Endothelial cell of umbilical vein (primary cell): ENCODE data around the gene FLT3. TPM values are rescaled to one million over a fixed set of nuclear protein-coding genes. Genes with fewer than 3 reads are reported as not detected.
"Not testable (repeated sequence)": the region's sequence is repeated elsewhere in the genome, so short reads cannot be mapped to it uniquely, and the experiment has no call there.

Experiments
- BruUV-seq: library from RNA; stranded (reverse); fragments of 400-500 nt; replicated peaks from 2 replicates; lab custom pipeline; 2021; lab: Mats Ljungman, UMichigan
- CTCF ChIA-PET: fragments of 300-600, 350-600 bp; sonication (Branson Sonifier 250); formaldehyde crosslinking; loops from one replicate; lab custom pipeline; 2021; ENCODE audit warnings: antibody characterized with exemption, inconsistent platforms; lab: Charles Lee
- POLR2A ChIA-PET: fragments of 300-600, 350-600 bp; sonication (Branson Sonifier 250); formaldehyde crosslinking; loops from one replicate; lab custom pipeline; 2021; ENCODE audit warnings: antibody characterized with exemption, inconsistent platforms; lab: Charles Lee
- DNase-seq: peaks from one replicate; pipeline ENCODE4 v3.0.0-alpha.2; 2011; ENCODE audit warnings: low read depth, low spot score
- FAIRE-seq: peaks from 2 replicates; lab custom pipeline; 2011; peaks lifted over from hg19 to GRCh38; lab: Jason Lieb, UNC
- H2AFZ ChIP-seq: 2 replicates; pipeline ENCODE4 v1.6.0; 2012; ENCODE audit warnings: low read depth, low read length, control low read depth, inconsistent platforms
- H3K27ac ChIP-seq: 2 replicates; pipeline ENCODE4 v1.5.1; 2011; ENCODE audit warnings: low read depth, mild to moderate bottlenecking, control low read depth, low read length, moderate library complexity; ENCODE audit not compliant: insufficient read depth
- H3K27me3 ChIP-seq, 2 experiments: 2 replicates each; pipeline versions ENCODE4 v1.6.0 to v1.6.1; 2011; ENCODE audit warnings: low read length in 2 of 2, mixed read lengths in 1 of 2; ENCODE audit not compliant: control insufficient read depth in 2 of 2, insufficient read depth in 2 of 2
- H3K36me3 ChIP-seq, 2 experiments: 2 replicates in 1 of 2; 3 replicates in 1 of 2; pipeline ENCODE4 v1.5.1; 2011; ENCODE audit warnings: low read length in 2 of 2, mild to moderate bottlenecking in 1 of 2, moderate library complexity in 1 of 2; ENCODE audit not compliant: control insufficient read depth in 2 of 2, insufficient read depth in 2 of 2; ENCODE audit errors: extremely low read depth in 1 of 2
- H3K4me1 ChIP-seq: 3 replicates; pipeline ENCODE4 v1.5.1; 2011; ENCODE audit warnings: mild to moderate bottlenecking, low read length; ENCODE audit not compliant: control insufficient read depth, insufficient read depth; ENCODE audit errors: extremely low read depth
- H3K4me2 ChIP-seq: 2 replicates; pipeline ENCODE4 v1.6.1; 2011; ENCODE audit warnings: low read length, control low read depth, mixed read lengths; ENCODE audit not compliant: insufficient read depth
- H3K4me3 ChIP-seq, 3 experiments: fragments of 200-600 bp in 1 of 3; sonication (generic), shearing (Covaris generic) in 1 of 3; replicated peaks in 1 of 3; 2 replicates each; pipeline ENCODE4 v1.5.1; 2011 to 2016; ENCODE audit warnings: control low read depth in 3 of 3, low read length in 3 of 3, mild to moderate bottlenecking in 2 of 3, inconsistent platforms in 1 of 3, low read depth in 1 of 3, moderate library complexity in 1 of 3; ENCODE audit not compliant: insufficient read depth in 1 of 3
- H3K79me2 ChIP-seq: 2 replicates; pipeline ENCODE4 v1.6.0; 2012; ENCODE audit warnings: low read length, inconsistent platforms; ENCODE audit not compliant: control insufficient read depth, insufficient read depth
- H3K9ac ChIP-seq: replicated peaks from 2 replicates; pipeline ENCODE3; 2011; ENCODE audit warnings: low read length, control low read depth; ENCODE audit not compliant: insufficient read depth; ENCODE audit errors: extremely low read depth
- H3K9me1 ChIP-seq: replicated peaks from 3 replicates; pipeline ENCODE4 v1.6.0; 2011; ENCODE audit warnings: mild to moderate bottlenecking, low read length; ENCODE audit not compliant: control insufficient read depth, insufficient read depth; ENCODE audit errors: extremely low read depth
- H3K9me3 ChIP-seq: replicated peaks from 2 replicates; pipeline ENCODE4 v1.5.1; 2012; ENCODE audit warnings: low read length, inconsistent platforms; ENCODE audit not compliant: control insufficient read depth, insufficient read depth
- H4K20me1 ChIP-seq: replicated peaks from 2 replicates; pipeline ENCODE3; 2011; ENCODE audit warnings: mild to moderate bottlenecking, low read length; ENCODE audit not compliant: control insufficient read depth, insufficient read depth; ENCODE audit errors: extremely low read depth
- CTCF ChIP-seq, 2 donors: IDR thresholded peaks; 1 replicate in 1 of 2; 2 replicates in 1 of 2; pipeline ENCODE4 v1.5.1; 2011; ENCODE audit warnings: low read length in 2 of 2, mild to moderate bottlenecking in 2 of 2, moderate library complexity in 2 of 2, control low read depth in 1 of 2, inconsistent platforms in 1 of 2, low read depth in 1 of 2; ENCODE audit not compliant: insufficient read depth in 1 of 2; ENCODE audit errors: extremely low read depth in 1 of 2
- EZH2 ChIP-seq: IDR thresholded peaks from 2 replicates; pipeline ENCODE4 v1.6.1; 2012; ENCODE audit warnings: borderline replicate concordance, low read depth, mild to moderate bottlenecking, moderate library complexity, low read length, inconsistent platforms; ENCODE audit not compliant: severe bottlenecking
- FOS ChIP-seq: IDR thresholded peaks from 2 replicates; pipeline ENCODE4 v1.6.1; 2011; ENCODE audit warnings: mild to moderate bottlenecking, low read length, moderate library complexity, borderline replicate concordance; ENCODE audit not compliant: insufficient read depth
- GATA2 ChIP-seq: IDR thresholded peaks from 2 replicates; pipeline ENCODE4 v1.7.0; 2011; ENCODE audit warnings: low read depth, mild to moderate bottlenecking, moderate library complexity, mixed read lengths, low read length; ENCODE audit not compliant: insufficient read length, insufficient read depth
- JUN ChIP-seq: IDR thresholded peaks from 2 replicates; pipeline ENCODE4 v1.6.1; 2011; ENCODE audit warnings: borderline replicate concordance, low read depth; ENCODE audit not compliant: insufficient read length, insufficient read depth
- MAX ChIP-seq: IDR thresholded peaks from 2 replicates; pipeline ENCODE4 v1.6.1; 2011; ENCODE audit not compliant: insufficient read depth, insufficient read length
- MYC ChIP-seq: IDR thresholded peaks from one replicate; pipeline ENCODE4 v1.6.1; 2011; ENCODE audit warnings: mild to moderate bottlenecking, low read depth, low read length
- POLR2A ChIP-seq: IDR thresholded peaks from 2 replicates; pipeline ENCODE4 v1.6.1; 2012; ENCODE audit warnings: low read depth, mild to moderate bottlenecking, control low read depth, low read length
- POLR2AphosphoS5 ChIP-seq: IDR thresholded peaks from 2 replicates; pipeline ENCODE4 v1.6.1; 2012; ENCODE audit warnings: low read depth, mild to moderate bottlenecking, control low read depth, low read length, moderate library complexity; ENCODE audit not compliant: insufficient read depth
- dilution Hi-C: fragments of 300-500 bp; cut with MboI; formaldehyde crosslinking; loops from one replicate; pipeline ENCODE4 v1.15.0; 2019; ENCODE audit warnings: low sequenced_read_pairs; ENCODE audit not compliant: extremely low pct_ligation_motif_present
- intact Hi-C: fragments of 100-400 bp; cut with micrococcal nuclease; formaldehyde crosslinking; loops from one replicate; pipeline ENCODE4 v1.10.0; 2022
- polyA plus RNA-seq, 4 experiments: library from polyadenylated mRNA; depleted of rRNA in 3 of 4; stranded (reverse) in 3 of 4; unstranded in 1 of 4; fragments of >200 nt; gene quantifications; 2 replicates each; pipeline versions ENCODE4 v1.2.1 to v1.2.3, GENCODE V29; 2011 to 2012; ENCODE audit warnings: missing spikeins in 1 of 4
- total RNA-seq: library from RNA; stranded (reverse); gene quantifications from 2 replicates; pipeline ENCODE4 v1.2.3, GENCODE V29; 2021

The FLT3 gene
- total and polyA plus RNA-seq, 2 donors (not counting 3 experiments of a cell fraction or from before 2014, with no cell fraction given) = 0.03 TPM; not detected in 1

GRCh38 chr13:28089065-28089464 lies 11.3 kb downstream of the FLT3 start:
- TF ChIP-seq FOS (no peak), POLR2AphosphoS5 (no peak), GATA2 (no peak), EZH2 (no peak), CTCF (IDR thresholded peaks at IDR 0.05; ENCODE audit: extremely low read depth in 1 of 2, insufficient read depth in 1 of 2, low read depth in 1 of 2, low read length in 2 of 2) (no peak), POLR2A (no peak), MAX (no peak), JUN (no peak), MYC (no peak)

GRCh38 chr13:28077820-28078219 lies 22.6 kb downstream of the FLT3 start:
- intact Hi-C loops, DNase-seq, BruUV-seq, H3K9me1 ChIP-seq, H3K36me3 ChIP-seq, FAIRE-seq, dilution Hi-C loops, H3K27me3 ChIP-seq, H4K20me1 ChIP-seq, H3K27ac ChIP-seq, H3K4me2 ChIP-seq, H3K9ac ChIP-seq, H2AFZ ChIP-seq, H3K9me3 ChIP-seq, H3K4me1 ChIP-seq, H3K79me2 ChIP-seq, POLR2A ChIA-PET, H3K4me3 ChIP-seq: not testable (repeated sequence)
- CTCF ChIA-PET = interaction anchor here (1.3 kb wide), 1 partner anchor 10 kb away, joined by 6 read pairs; no protein-coding TSS in a partner anchor

More at GRCh38 chr13:28089065-28089464, 11.3 kb downstream of the FLT3 start:
- H3K27me3 ChIP-seq = peaks cover 4 to 19% of the 10 kb centered on the region in 2 experiments
- FAIRE-seq = no peak
- H2AFZ ChIP-seq = no peak overlapping the region
- H3K4me2 ChIP-seq = no peak overlapping the region
- no peaks in the 10 kb centered on the region for H3K4me1 ChIP-seq
- ChIA-PET POLR2A (no interaction called here), CTCF (no interaction called here)
- H3K4me3 ChIP-seq = no peak overlapping the region
- H4K20me1 ChIP-seq = no peaks in the 10 kb centered on the region
- no peaks in the 10 kb centered on the region for H3K79me2 ChIP-seq
- no peak overlapping the region for H3K9ac ChIP-seq
- no TSS peak for BruUV-seq
- intact Hi-C loops (no loop called here), dilution Hi-C loops (no loop called here)
- DNase-seq = no peak
- no peaks in the 10 kb centered on the region for H3K9me1 ChIP-seq
- H3K9me3 ChIP-seq = no peaks in the 10 kb centered on the region
- no peak overlapping the region for H3K27ac ChIP-seq
- no peaks in the 10 kb centered on the region for H3K36me3 ChIP-seq
